Adrenal gland (tissue), 12 donors: ENCODE results near the gene B4GALNT1. TPM values are rescaled to one million over a fixed set of nuclear protein-coding genes. Genes with fewer than 3 reads are reported as not detected.
"Not testable (repeated sequence)": the region's sequence is repeated elsewhere in the genome, so short reads cannot be mapped to it uniquely, and the experiment has no call there.

Source experiments
- DNase-seq, 7 donors: peaks; one replicate each; pipeline ENCODE4 v3.0.0-alpha.2; 2019 to 2020
- H3K27ac ChIP-seq, 5 donors: fragments of 200-600 bp; sonication (generic) in 4 of 5; 1 replicate in 3 of 5; 2 replicates in 2 of 5; pipeline versions ENCODE4 v1.5.1 to v1.8.0; 2016 to 2020; ENCODE audit warnings: mild to moderate bottlenecking in 1 of 5
- H3K27me3 ChIP-seq: fragments of 200-600 bp; 2 replicates; pipeline ENCODE4 v1.8.0; 2021
- H3K36me3 ChIP-seq, 2 donors: fragments of 200-600 bp; replicated peaks in 1 of 2; 1 replicate in 1 of 2; 2 replicates in 1 of 2; pipeline versions ENCODE4 v1.5.1 to v1.8.0; 2018 to 2022
- H3K4me1 ChIP-seq, 2 donors: fragments of 200-600 bp; replicated peaks in 1 of 2; 1 replicate in 1 of 2; 2 replicates in 1 of 2; pipeline versions ENCODE4 v1.5.1 to v1.8.0; 2018 to 2021
- H3K4me3 ChIP-seq, 4 donors: fragments of 200-600 bp; sonication (generic) in 3 of 4; one replicate each; pipeline ENCODE4 v1.5.1; 2016 to 2018
- H3K9me3 ChIP-seq, 3 donors: fragments of 200-600 bp; sonication (generic) in 1 of 3; replicated peaks in 1 of 3; 1 replicate in 2 of 3; 2 replicates in 1 of 3; pipeline versions ENCODE4 v1.5.1 to v1.8.0; 2016 to 2021
- CTCF ChIP-seq, 6 experiments: fragments of 450-650 bp in 4 of 6; fragments of 200-600 bp in 2 of 6; sonication (generic) in 1 of 6; IDR thresholded peaks; 1 replicate in 5 of 6; 2 replicates in 1 of 6; pipeline versions ENCODE4 v1.5.1 to v1.8.0; 2016 to 2021; ENCODE audit warnings: antibody characterized with exemption in 6 of 6, mild to moderate bottlenecking in 2 of 6, moderate library complexity in 1 of 6
- POLR2A ChIP-seq, 2 donors: fragments of 450-650 bp; IDR thresholded peaks; one replicate each; pipeline ENCODE4 v1.6.1; 2017; ENCODE audit warnings: antibody characterized with exemption in 2 of 2, mild to moderate bottlenecking in 2 of 2, moderate library complexity in 1 of 2
- WGBS, 4 donors: extraction: QIAGEN DNeasy Blood & Tissue Kit in 2 of 4; methylation state at CpG; one replicate each; pipeline versions ENCODE4 v1.1.5 to v1.1.7; 2013 to 2017; 5-methylcytosine and 5-hydroxymethylcytosine counted together
- intact Hi-C, 2 donors: fragments of 100-400 bp; cut with DNase I; formaldehyde crosslinking; loops; one replicate each; pipeline versions ENCODE4 v1.14.1 to v1.15.0; 2022 to 2023
- polyA plus RNA-seq, 3 donors: library from polyadenylated mRNA; stranded (reverse); fragments of 200-250 nt in 2 of 3; fragments of 350-450 nt in 1 of 3; fragmentation: Illumina TruSeq in 1 of 3; extraction: RNeasy Lipid Tissue Mini Kit (QIAGEN cat#74804) in 1 of 3; gene quantifications; one replicate each; pipeline ENCODE4 v1.2.3, GENCODE V29; 2013 to 2014
- total RNA-seq, 9 donors: library from RNA; depleted of rRNA in 4 of 9; stranded (reverse); fragments of >200 nt in 4 of 9; fragments of 120-200 nt in 1 of 9; fragmentation: NEBNext Ultra II Directional in 1 of 9; extraction: Animal tissue kit (Norgen Biotek cat#: 25700) in 1 of 9; gene quantifications; one replicate each; pipeline versions ENCODE4 v1.1.0 to v1.2.4, GENCODE V29; 2013 to 2023
- donor health status: healthy with polysubstance abuse.
- donor health status: Bipolar disorder and iron deficiency.
- donor health status: DM: yes; HTN: yes; CAD: no.
- donor health status: DM: no; HTN: no; CAD: no.
- donor health status: DM: no; HTN: no; CAD: no.
- donor health status: DM: yes; HTN: yes; CAD: no.

The B4GALNT1 gene
- total and polyA plus RNA-seq, 12 donors, result 0.17 to 7.4 (median 1.2) TPM

DNA sequence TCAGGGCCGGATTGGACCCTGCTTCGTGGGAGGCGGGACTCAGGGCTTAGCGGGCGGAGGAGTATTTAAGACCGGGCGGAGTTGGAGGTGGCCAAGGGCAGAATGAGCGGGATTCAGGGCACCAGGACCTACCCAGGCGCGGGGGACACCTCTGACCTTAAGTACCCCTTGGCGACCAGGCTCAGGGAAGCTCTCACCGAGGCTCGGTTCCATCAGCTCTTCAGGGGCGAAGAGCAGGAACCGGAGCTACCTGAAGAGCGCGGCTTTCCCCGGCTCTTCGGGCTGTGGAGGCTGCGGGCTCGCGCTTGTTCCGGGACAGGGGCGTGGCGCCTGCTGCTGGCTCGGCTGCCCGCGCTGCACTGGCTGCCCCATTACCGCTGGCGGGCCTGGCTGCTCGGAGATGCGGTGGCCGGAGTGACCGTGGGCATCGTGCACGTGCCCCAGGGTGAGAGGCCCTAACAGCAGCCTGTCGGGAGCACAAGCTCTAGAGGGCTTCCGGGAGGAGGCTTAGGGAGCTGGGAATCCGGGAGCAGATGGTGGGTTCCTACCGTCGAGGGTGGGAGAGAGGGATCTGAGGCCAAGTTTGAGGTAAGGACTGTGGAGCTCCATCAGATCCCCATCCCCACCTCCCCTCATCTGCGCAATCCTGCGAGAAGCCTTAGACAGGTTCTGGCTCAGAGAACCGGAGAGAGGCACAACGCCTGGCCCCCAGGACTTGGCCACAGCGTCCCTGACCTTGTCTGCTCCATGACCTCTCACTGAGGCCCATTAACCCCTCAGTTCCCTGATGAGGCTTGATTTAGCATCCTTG, 13.4 kb downstream of the B4GALNT1 start:
- Histone ChIP-seq H3K27me3 (peaks cover 30% of the 10 kb centered on the region), H3K4me1 (peaks cover 6 to 15% of the 10 kb centered on the region in 2 donors), H3K36me3 (no peaks in the 10 kb centered on the region), H3K27ac (no peak overlapping the region), H3K4me3 (no peak overlapping the region), H3K9me3 (no peaks in the 10 kb centered on the region)
- no peak for DNase-seq
- intact Hi-C loops, result loop anchor here in 1 of 2 donors (2.0 kb wide), 1 partner anchor 37 kb away; no protein-coding TSS in a partner anchor
- TF ChIP-seq CTCF (IDR thresholded peaks at IDR 0.05) (no peak), POLR2A (IDR thresholded peaks at IDR 0.05) (no peak)
- WGBS, 4 donors, result 23 to 53% (median 31%) methylated on average over 30 to 46 of the region's 46 CpGs

DNA sequence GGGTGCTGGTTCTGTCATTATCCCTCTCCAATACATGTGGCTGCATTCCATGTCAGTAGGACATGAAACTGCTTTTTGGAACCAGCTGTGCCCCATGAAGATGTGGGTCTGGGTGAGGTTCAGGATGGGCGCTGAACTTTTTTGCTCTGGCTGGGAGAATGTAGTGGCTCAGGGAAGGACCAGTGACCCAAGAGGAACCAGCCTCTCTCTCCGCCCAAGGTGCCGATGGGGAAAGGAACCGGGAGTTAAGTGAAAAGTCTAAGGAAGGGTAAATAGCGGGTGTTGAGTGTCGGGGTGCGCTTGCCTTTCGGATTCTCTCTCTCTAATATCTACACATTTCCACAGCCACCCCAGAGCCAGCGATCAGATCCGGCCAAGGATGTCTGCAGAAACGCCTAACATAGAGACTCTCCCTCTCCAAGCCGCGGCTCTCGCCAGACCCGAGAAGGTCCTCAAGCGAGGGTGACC, 14.0 kb downstream of the B4GALNT1 start:
- Histone ChIP-seq H3K27me3 (peaks cover 26% of the 10 kb centered on the region), H3K36me3 (no peaks in the 10 kb centered on the region), H3K4me1 (peaks cover 6 to 15% of the 10 kb centered on the region in 2 donors), H3K4me3 (no peak overlapping the region), H3K27ac (no peak overlapping the region), H3K9me3 (no peaks in the 10 kb centered on the region)
- WGBS, 4 donors, result 66 to 83% (median 68%) methylated on average over 16 of the region's 16 CpGs
- no peak for DNase-seq
- intact Hi-C loops, result no loop called here
- TF ChIP-seq POLR2A (IDR thresholded peaks at IDR 0.05), result no peak
- no peak for TF ChIP-seq CTCF (IDR thresholded peaks at IDR 0.05)

GRCh38 chr12:57618431-57618830, 14.6 kb downstream of the B4GALNT1 start:
- H3K4me1 ChIP-seq, result peaks cover 6 to 15% of the 10 kb centered on the region in 2 donors
- H3K36me3 ChIP-seq, intact Hi-C loops, H3K9me3 ChIP-seq, H3K4me3 ChIP-seq, DNase-seq, H3K27ac ChIP-seq: not testable (repeated sequence)
- H3K27me3 ChIP-seq, result peaks cover 26% of the 10 kb centered on the region
- 92 to 96% (median 94%) methylated on average over 6 of the region's 6 CpGs for WGBS, 4 donors

DNA sequence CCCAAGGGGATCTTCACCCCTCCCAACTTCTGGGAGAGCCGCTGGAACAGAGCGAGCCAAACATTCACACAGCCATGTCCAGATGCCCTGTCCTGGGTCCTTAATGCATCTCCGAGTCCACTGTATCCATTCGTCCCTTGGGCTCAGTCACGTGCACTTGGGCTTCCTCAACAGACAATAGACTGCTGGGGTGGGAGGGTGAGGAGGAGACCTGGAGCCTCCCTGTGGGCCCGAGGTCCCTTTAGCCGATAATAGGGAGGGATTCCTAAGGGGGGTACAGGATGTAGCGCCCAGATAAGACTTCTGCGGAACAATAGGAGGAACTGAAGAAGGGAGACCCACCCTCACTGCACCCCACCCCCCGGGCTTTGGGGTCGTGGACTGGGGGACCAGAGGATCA, 15.1 kb downstream of the B4GALNT1 start:
- 55 to 64% (median 59%) methylated on average over 9 to 11 of the region's 11 CpGs for WGBS, 4 donors
- Histone ChIP-seq H3K27me3 (peaks cover 25% of the 10 kb centered on the region), H3K27ac (no peak overlapping the region), H3K9me3 (no peaks in the 10 kb centered on the region), H3K36me3 (no peaks in the 10 kb centered on the region), H3K4me3 (no peak overlapping the region), H3K4me1 (peaks cover 6 to 15% of the 10 kb centered on the region in 2 donors)
- DNase-seq, result no peak
- intact Hi-C loops, result no loop called here
- no peak for TF ChIP-seq CTCF (IDR thresholded peaks at IDR 0.05)
- TF ChIP-seq POLR2A (IDR thresholded peaks at IDR 0.05), result no peak
